K562 (cell line): ENCODE results near the gene ISG20L2. TPM values are rescaled to one million over a fixed set of nuclear protein-coding genes. Genes with fewer than 3 reads are reported as not detected.

Experiments
- ATAC-seq: fragments of 200-7000 bp; cut with Tn5 transposase; 3 replicates; pipeline ENCODE4 v1.9.1; 2020; ENCODE audit warnings: moderate library complexity
- BruUV-seq: library from RNA; stranded (reverse); fragments of 400-500 nt; replicated peaks from 2 replicates; lab custom pipeline; 2021; lab: Mats Ljungman, UMichigan
- CTCF ChIA-PET: fragments of 300-600 bp; formaldehyde crosslinking; extraction: SDS; loops from one replicate; lab custom pipeline; 2021; ENCODE audit warnings: low intra/inter-chr PET ratio; lab: Yijun Ruan, JAX
- POLR2A ChIA-PET: fragments of 300-600, 350-650 bp; sonication (Branson Sonifier 250); formaldehyde crosslinking; extraction: SDS; loops from one replicate; lab custom pipeline; 2021; ENCODE audit warnings: antibody characterized with exemption, inconsistent platforms; lab: Yijun Ruan, JAX
- DNase-seq, 4 experiments: peaks; one replicate each; pipeline versions ENCODE4 v3.0.0 to v3.0.0-alpha.2; 2011 to 2018; ENCODE audit warnings: low spot score in 3 of 4, mixed read lengths in 3 of 4; ENCODE audit errors: extremely low read depth in 1 of 4
- FAIRE-seq: peaks from 2 replicates; lab custom pipeline; 2011; peaks lifted over from hg19 to GRCh38; lab: Jason Lieb, UNC
- H2AFZ ChIP-seq: 2 replicates; pipeline ENCODE4 v1.6.0; 2011; ENCODE audit warnings: low read depth, low read length, control low read depth, inconsistent platforms
- H3K27ac ChIP-seq: fragments of 200-600 bp; 3 replicates; pipeline ENCODE4 v1.8.0; 2011; ENCODE audit warnings: low read depth, mild to moderate bottlenecking, control low read depth, inconsistent platforms, low read length, moderate library complexity, mixed read lengths; ENCODE audit errors: extremely low read depth
- H3K27me3 ChIP-seq, 2 experiments: fragments of 300-600 bp in 1 of 2; 2 replicates in 1 of 2; 3 replicates in 1 of 2; pipeline versions ENCODE4 v1.6.0 to v1.8.0; 2011; ENCODE audit warnings: inconsistent platforms in 2 of 2, low read length in 2 of 2, mild to moderate bottlenecking in 1 of 2, mixed read lengths in 1 of 2, moderate library complexity in 1 of 2; ENCODE audit not compliant: control insufficient read depth in 2 of 2, insufficient read depth in 2 of 2
- H3K36me3 ChIP-seq: fragments of 300-600 bp; 3 replicates; pipeline ENCODE4 v1.8.0; 2011; ENCODE audit warnings: mild to moderate bottlenecking, low read length, inconsistent platforms; ENCODE audit not compliant: control insufficient read depth, insufficient read depth
- H3K4me1 ChIP-seq, 2 experiments: fragments of 200-600 bp in 1 of 2; replicated peaks in 1 of 2; 2 replicates in 1 of 2; 3 replicates in 1 of 2; pipeline versions ENCODE4 v1.5.1 to v1.8.0; 2011; ENCODE audit warnings: inconsistent platforms in 2 of 2, low read length in 2 of 2, mild to moderate bottlenecking in 1 of 2, mixed read lengths in 1 of 2, moderate library complexity in 1 of 2; ENCODE audit not compliant: control insufficient read depth in 2 of 2, insufficient read depth in 2 of 2
- H3K4me2 ChIP-seq: 2 replicates; pipeline ENCODE4 v1.6.1; 2011; ENCODE audit warnings: low read length, control low read depth, inconsistent platforms, mixed read lengths; ENCODE audit not compliant: insufficient read depth
- H3K4me3 ChIP-seq: fragments of 200-600 bp; sonication (generic), shearing (Covaris generic); 2 replicates; pipeline ENCODE4 v1.5.1; 2016; ENCODE audit warnings: control low read depth, inconsistent platforms
- H3K79me2 ChIP-seq: fragments of 200-600 bp; 3 replicates; pipeline ENCODE4 v1.8.0; 2011; ENCODE audit warnings: low read length, inconsistent platforms; ENCODE audit not compliant: control insufficient read depth, insufficient read depth
- H3K9ac ChIP-seq, 2 experiments: 2 replicates each; pipeline versions ENCODE4 v1.6.0 to v1.6.1; 2011; ENCODE audit warnings: low read depth in 2 of 2, low read length in 2 of 2, control low read depth in 1 of 2, inconsistent platforms in 1 of 2, mild to moderate bottlenecking in 1 of 2, mixed read lengths in 1 of 2; ENCODE audit not compliant: insufficient read depth in 1 of 2
- H3K9me1 ChIP-seq: one replicate; pipeline ENCODE4 v1.6.0; 2011; ENCODE audit warnings: inconsistent platforms, mild to moderate bottlenecking, low read length, moderate library complexity; ENCODE audit not compliant: control insufficient read depth, insufficient read depth
- H3K9me3 ChIP-seq: replicated peaks from 2 replicates; pipeline ENCODE4 v1.5.1; 2011; ENCODE audit warnings: low read depth, low read length, inconsistent platforms; ENCODE audit not compliant: control insufficient read depth, insufficient read depth
- H4K20me1 ChIP-seq: replicated peaks from 2 replicates; pipeline ENCODE4 v1.6.1; 2011; ENCODE audit warnings: low read length, inconsistent platforms, mixed read lengths; ENCODE audit not compliant: control insufficient read depth, insufficient read depth
- ARHGAP35 ChIP-seq: fragments of 450-650 bp; IDR thresholded peaks from 2 replicates; pipeline ENCODE4 v1.6.1; 2018; ENCODE audit not compliant: partially characterized antibody
- CXXC5 ChIP-seq: fragments of 250-450 bp; sonication (Bioruptor Pico); IDR thresholded peaks from 2 replicates; pipeline ENCODE4 v1.8.0; 2022; ENCODE audit warnings: inconsistent platforms, mild to moderate bottlenecking, moderate library complexity
- DPF2 ChIP-seq: fragments of 450-650 bp; IDR thresholded peaks from 2 replicates; pipeline ENCODE4 v1.6.1; 2016
- LEF1 ChIP-seq: fragments of 450-650 bp; IDR thresholded peaks from 2 replicates; pipeline ENCODE4 v1.6.1; 2016; ENCODE audit warnings: mild to moderate bottlenecking
- NEUROD1 ChIP-seq: fragments of 150-350 bp; IDR thresholded peaks from 2 replicates; pipeline ENCODE4 v1.6.1; 2014; ENCODE audit warnings: borderline replicate concordance, low read length, low read depth; ENCODE audit not compliant: partially characterized antibody
- NONO ChIP-seq, 2 experiments: fragments of 200-400 bp in 1 of 2; fragments of 450-650 bp in 1 of 2; formaldehyde crosslinking in 1 of 2; IDR thresholded peaks; 2 replicates each; pipeline ENCODE4 v1.6.1; 2017; ENCODE audit warnings: low read depth in 2 of 2, mild to moderate bottlenecking in 2 of 2, moderate library complexity in 2 of 2, low read length in 1 of 2
- PKNOX1 ChIP-seq: fragments of 450-650 bp; IDR thresholded peaks from 2 replicates; pipeline ENCODE4 v1.6.1; 2016
- POLR2A ChIP-seq: fragments of 450-650 bp; conservative IDR thresholded peaks from 2 replicates; pipeline ENCODE4 v1.6.1; 2016
- SNIP1 ChIP-seq: fragments of 450-650 bp; IDR thresholded peaks from 2 replicates; pipeline ENCODE4 v1.7.1; 2017; ENCODE audit warnings: low read depth, mild to moderate bottlenecking
- SUPT5H ChIP-seq: fragments of 450-650 bp; IDR thresholded peaks from 2 replicates; pipeline ENCODE4 v1.6.1; 2016
- TRIM24 ChIP-seq, 2 experiments: fragments of 450-650 bp; IDR thresholded peaks; 2 replicates each; pipeline ENCODE4 v1.6.1; 2016
- ZC3H8 ChIP-seq: fragments of 450-650 bp; IDR thresholded peaks from 2 replicates; pipeline ENCODE4 v1.6.1; 2017
- ZNF12 ChIP-seq: sonication (generic); formaldehyde crosslinking; IDR thresholded peaks from 2 replicates; pipeline ENCODE4 v1.4.0; 2020; ENCODE audit warnings: mild to moderate bottlenecking, missing genetic modification reagents
- WGBS: fragments of 100-300 bp; shearing (Covaris generic); methylation state at CpG from one replicate; pipeline ENCODE4 v1.1.6; 2016; ENCODE audit warnings: low coverage, mixed read lengths; ENCODE audit not compliant: insufficient coverage; ENCODE audit errors: missing lambda C conversion rate; 5-methylcytosine and 5-hydroxymethylcytosine counted together
- in situ Hi-C: fragments of 300-500 bp; cut with MboI; formaldehyde crosslinking; loops from 4 replicates; pipeline ENCODE4 v1.15.0; 2018; ENCODE audit warnings: inconsistent platforms, mixed read lengths
- intact Hi-C: fragments of 100-400 bp; cut with micrococcal nuclease; formaldehyde crosslinking; loops from 2 replicates; pipeline ENCODE4 v1.14.2; 2022
- polyA plus RNA-seq, 8 experiments: library from polyadenylated mRNA; depleted of rRNA in 4 of 8; stranded (reverse) in 5 of 8; unstranded in 3 of 8; fragments of >200 nt; fragmentation: Nextera tagmentation in 2 of 8; fragmentation: Illumina TruSeq in 1 of 8; extraction: Ambion mirVana in 2 of 8; extraction: Trizol in 1 of 8; gene quantifications; 2 replicates each; pipeline versions ENCODE4 v1.2.1 to v1.2.3, GENCODE V29; 2011 to 2014; ENCODE audit warnings: inconsistent platforms in 1 of 8, missing spikeins in 1 of 8
- total RNA-seq, 7 experiments: library from RNA; depleted of rRNA in 6 of 7; stranded (reverse); fragments of >200 nt in 6 of 7; fragmentation: Illumina TruSeq in 2 of 7; extraction: Trizol in 2 of 7; gene quantifications; 2 replicates each; pipeline versions ENCODE4 v1.2.1 to v1.2.3, GENCODE V29; 2011 to 2021; ENCODE audit warnings: low replicate concordance in 1 of 7
- TF ChIP-seq, protein P1 (sequence below): sonication (generic); formaldehyde crosslinking; IDR thresholded peaks from 2 replicates; pipeline ENCODE4 v1.8.1; 2022; ENCODE audit warnings: missing genetic modification reagents
- TF ChIP-seq, protein P2 (sequence below): fragments of 450-650 bp; IDR thresholded peaks from 2 replicates; pipeline ENCODE4 v1.6.1; 2017; ENCODE audit warnings: mild to moderate bottlenecking, moderate library complexity
- TF ChIP-seq, protein P3 (sequence below), 2 experiments: IDR thresholded peaks; 2 replicates each; pipeline ENCODE4 v1.6.1; 2011; ENCODE audit warnings: borderline replicate concordance in 1 of 2, control low read depth in 1 of 2, low read depth in 1 of 2, low read length in 1 of 2, mild to moderate bottlenecking in 1 of 2, mixed read lengths in 1 of 2, moderate library complexity in 1 of 2; ENCODE audit not compliant: insufficient read depth in 1 of 2, insufficient read length in 1 of 2, poor library complexity in 1 of 2, severe bottlenecking in 1 of 2; ENCODE audit errors: extremely low read depth in 1 of 2

ISG20L2 gene
- total and polyA plus RNA-seq, 9 of the 15 experiments (the other 6 are each of a cell fraction or from before 2014, with no cell fraction given): 21.3 to 130 (median 50.3) TPM

- BruUV-seq: TSS peak; percentile 85
- ATAC-seq: peak; percentile 72
- peak; percentile 80 for FAIRE-seq
- no peak for TF ChIP-seq NONO (IDR thresholded peaks at IDR 0.05; ENCODE audit: low read depth in 2 of 2, low read length in 1 of 2)
- TF ChIP-seq, protein P1, sequence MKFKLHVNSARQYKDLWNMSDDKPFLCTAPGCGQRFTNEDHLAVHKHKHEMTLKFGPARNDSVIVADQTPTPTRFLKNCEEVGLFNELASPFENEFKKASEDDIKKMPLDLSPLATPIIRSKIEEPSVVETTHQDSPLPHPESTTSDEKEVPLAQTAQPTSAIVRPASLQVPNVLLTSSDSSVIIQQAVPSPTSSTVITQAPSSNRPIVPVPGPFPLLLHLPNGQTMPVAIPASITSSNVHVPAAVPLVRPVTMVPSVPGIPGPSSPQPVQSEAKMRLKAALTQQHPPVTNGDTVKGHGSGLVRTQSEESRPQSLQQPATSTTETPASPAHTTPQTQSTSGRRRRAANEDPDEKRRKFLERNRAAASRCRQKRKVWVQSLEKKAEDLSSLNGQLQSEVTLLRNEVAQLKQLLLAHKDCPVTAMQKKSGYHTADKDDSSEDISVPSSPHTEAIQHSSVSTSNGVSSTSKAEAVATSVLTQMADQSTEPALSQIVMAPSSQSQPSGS: no peak
- peak; percentile 56 for TF ChIP-seq PKNOX1
- TF ChIP-seq, protein P2, sequence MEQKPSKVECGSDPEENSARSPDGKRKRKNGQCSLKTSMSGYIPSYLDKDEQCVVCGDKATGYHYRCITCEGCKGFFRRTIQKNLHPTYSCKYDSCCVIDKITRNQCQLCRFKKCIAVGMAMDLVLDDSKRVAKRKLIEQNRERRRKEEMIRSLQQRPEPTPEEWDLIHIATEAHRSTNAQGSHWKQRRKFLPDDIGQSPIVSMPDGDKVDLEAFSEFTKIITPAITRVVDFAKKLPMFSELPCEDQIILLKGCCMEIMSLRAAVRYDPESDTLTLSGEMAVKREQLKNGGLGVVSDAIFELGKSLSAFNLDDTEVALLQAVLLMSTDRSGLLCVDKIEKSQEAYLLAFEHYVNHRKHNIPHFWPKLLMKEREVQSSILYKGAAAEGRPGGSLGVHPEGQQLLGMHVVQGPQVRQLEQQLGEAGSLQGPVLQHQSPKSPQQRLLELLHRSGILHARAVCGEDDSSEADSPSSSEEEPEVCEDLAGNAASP: no peak
- TF ChIP-seq ARHGAP35: peak; percentile 37
- TF ChIP-seq SNIP1: peak; percentile 15; the same call in 1 of the 2 replicates
- 0 out of 2 replicates have a peak, but pooled peaks have one; percentile 58 for TF ChIP-seq ZC3H8
- TF ChIP-seq, protein P3, sequence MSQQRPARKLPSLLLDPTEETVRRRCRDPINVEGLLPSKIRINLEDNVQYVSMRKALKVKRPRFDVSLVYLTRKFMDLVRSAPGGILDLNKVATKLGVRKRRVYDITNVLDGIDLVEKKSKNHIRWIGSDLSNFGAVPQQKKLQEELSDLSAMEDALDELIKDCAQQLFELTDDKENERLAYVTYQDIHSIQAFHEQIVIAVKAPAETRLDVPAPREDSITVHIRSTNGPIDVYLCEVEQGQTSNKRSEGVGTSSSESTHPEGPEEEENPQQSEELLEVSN (IDR thresholded peaks at IDR 0.05; ENCODE audit: borderline replicate concordance in 1 of 2, extremely low read depth in 1 of 2, insufficient read depth in 1 of 2, insufficient read length in 1 of 2, low read depth in 1 of 2, low read length in 1 of 2, poor library complexity in 1 of 2, severe bottlenecking in 1 of 2): peak in 1 of 2 experiments; percentile 55
- peak; percentile 74; the same call in 1 of the 2 replicates for TF ChIP-seq SUPT5H
- peak; percentile 93 for TF ChIP-seq DPF2
- TF ChIP-seq POLR2A: peak; percentile 80
- peak; percentile 41 for TF ChIP-seq NEUROD1
- TF ChIP-seq CXXC5 (CRISPR knock-in tag): peak; percentile 32
- TF ChIP-seq TRIM24 (IDR thresholded peaks at IDR 0.05): peak in 1 of 2 experiments; percentile 11; a peak in 3 of 4 replicates
- peak; percentile 93; the same call in 1 of the 2 replicates for TF ChIP-seq LEF1
- TF ChIP-seq ZNF12 (CRISPR knock-in tag): no peak
These were observed 35.4 kb downstream of the ISG20L2 start for GRCh38 chr1:156692925-156693847.

More at GRCh38 chr1:156692925-156693847, 35.4 kb downstream of the ISG20L2 start:
- Histone ChIP-seq H3K9ac (peak overlapping the region; percentile 49 to 92), H3K27me3 (no peaks in the 10 kb centered on the region), H3K4me1 (peaks cover 49 to 62% of the 10 kb centered on the region in 2 experiments), H3K4me2 (peak overlapping the region; percentile 72), H3K9me1 (no peaks in the 10 kb centered on the region), H3K4me3 (peak overlapping the region; percentile 28), H3K36me3 (no peaks in the 10 kb centered on the region), H2AFZ (peak overlapping the region; percentile 92), H3K27ac (peak overlapping the region; percentile 91), H4K20me1 (no peaks in the 10 kb centered on the region), H3K9me3 (no peaks in the 10 kb centered on the region), H3K79me2 (0 out of 3 replicates have a peak, but pooled peaks cover 3% of the 10 kb centered on the region)
- intact Hi-C loops (no loop called here), in situ Hi-C loops (no loop called here)
- ChIA-PET POLR2A (interaction anchor here (0.6 to 5.9 kb wide), 7 partner anchors 14 to 165 kb away, joined by 3 to 60 read pairs (median 4); partner anchors contain the start of genes ISG20L2 and METTL25B), CTCF (interaction anchor here (0.8 to 6.6 kb wide), 3 partner anchors 13 to 168 kb away, joined by 3 to 143 read pairs (median 4); partner anchors contain the start of genes CRABP2, ISG20L2, METTL25B and NTRK1)
- DNase-seq: peak; percentile 80 to 89 (median 81)
- 6% methylated on average over 13 of the region's 16 CpGs for WGBS
